RKO (cell line): ENCODE data around the gene CENPVL3.
"Not testable (repeated sequence)": the region's sequence is repeated elsewhere in the genome, so short reads cannot be mapped to it uniquely, and the experiment has no call there.

Experiments used
- DNase-seq: peaks from one replicate; pipeline ENCODE4 v3.0.0-alpha.2; 2016; ENCODE audit warnings: low spot score

CENPVL3 gene

GRCh38 chrX:51618241-51619155, at the start of gene CENPVL3:
Gene CENPVL3 (minus strand): TSS chrX:51618912. CDS start chrX:51618873, 39 bp downstream.
- DNase-seq, result not testable (repeated sequence)

GRCh38 chrX:51665981-51666380, 47.3 kb upstream of the CENPVL3 start:
- DNase-seq, result no peak

GRCh38 chrX:51643377-51643776, 24.7 kb upstream of the CENPVL3 start:
- no peak for DNase-seq

- DNase-seq, result peak; percentile 59
Measured at GRCh38 chrX:51641421-51642021, 22.8 kb upstream of the CENPVL3 start.

GRCh38 chrX:51636511-51636910, 17.8 kb upstream of the CENPVL3 start:
- not testable (repeated sequence) for DNase-seq

- DNase-seq, result peak; percentile 76
Measured at GRCh38 chrX:51614353-51615012, 4.2 kb downstream of the CENPVL3 start.

GRCh38 chrX:51608766-51609165, 9.9 kb downstream of the CENPVL3 start:
- DNase-seq, result no peak

- no peak for DNase-seq
Measured at GRCh38 chrX:51608126-51608525, 10.6 kb downstream of the CENPVL3 start.

- no peak for DNase-seq
Measured at GRCh38 chrX:51606446-51606845, 12.3 kb downstream of the CENPVL3 start.

- DNase-seq, result no peak
Measured at GRCh38 chrX:51598899-51599298, 19.8 kb downstream of the CENPVL3 start.

GRCh38 chrX:51571874-51572273, 46.8 kb downstream of the CENPVL3 start:
- DNase-seq, result no peak

- DNase-seq, result peak; percentile 4
Measured at GRCh38 chrX:51569561-51569960, 49.2 kb downstream of the CENPVL3 start.

GRCh38 chrX:51568586-51568985, 50.1 kb downstream of the CENPVL3 start:
- DNase-seq, result peak; percentile 15
